Cerebellar cortex (tissue), 1 donor: ENCODE measurements around the gene JCAD.

Experiments used
- DNase-seq: peaks from one replicate; pipeline ENCODE4 v3.0.0-alpha.2; 2015; ENCODE audit warnings: low spot score

The JCAD gene

DNA sequence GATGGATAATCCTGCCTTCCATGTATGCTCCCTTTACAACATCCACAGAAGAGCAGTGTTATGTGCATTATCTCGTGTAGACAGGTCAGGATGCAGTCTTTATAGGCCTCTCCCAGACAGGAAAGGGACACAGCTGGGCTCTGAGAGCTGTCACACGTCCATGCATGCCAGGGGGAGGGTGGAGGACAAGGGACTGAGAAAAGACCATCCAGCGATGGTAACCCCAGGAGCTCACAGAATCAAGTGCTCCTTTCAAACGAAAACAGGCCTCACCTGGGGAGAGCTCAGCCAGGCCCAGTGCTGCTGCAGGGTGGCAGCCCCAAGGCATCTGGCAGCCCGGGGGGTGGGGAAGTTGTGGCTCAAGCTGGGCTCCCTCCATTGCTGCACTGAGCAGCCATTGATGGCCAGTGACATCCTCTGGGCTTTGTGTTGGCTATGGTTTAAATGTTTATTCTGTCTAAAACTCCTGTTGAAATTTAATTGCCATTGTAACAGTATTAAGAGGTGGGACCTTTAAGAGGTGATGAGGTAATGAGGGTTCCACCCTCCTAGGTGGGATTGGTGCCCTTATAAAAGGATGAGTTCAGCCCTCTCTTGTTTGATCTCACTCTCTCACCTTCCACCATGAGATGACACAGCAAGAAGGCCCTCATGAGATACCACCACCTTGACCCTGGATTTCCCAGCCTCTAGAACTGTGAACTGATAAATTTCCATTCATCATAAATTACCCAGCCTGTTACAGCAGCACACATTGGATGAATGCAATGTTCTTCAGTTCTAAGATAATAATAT lies 15.7 kb downstream of the JCAD start:
- no peak for DNase-seq

GRCh38 chr10:30042820-30043219 lies 16.6 kb downstream of the JCAD start:
- DNase-seq: no peak

- DNase-seq: no peak
These were observed 17.9 kb downstream of the JCAD start for GRCh38 chr10:30041196-30042105.

- no peak for DNase-seq
These were observed 18.8 kb downstream of the JCAD start for GRCh38 chr10:30040597-30040996.

GRCh38 chr10:30039988-30040387 lies 19.4 kb downstream of the JCAD start:
- DNase-seq: no peak

- no peak for DNase-seq
These were observed 19.8 kb downstream of the JCAD start for GRCh38 chr10:30039567-30039966.

DNA sequence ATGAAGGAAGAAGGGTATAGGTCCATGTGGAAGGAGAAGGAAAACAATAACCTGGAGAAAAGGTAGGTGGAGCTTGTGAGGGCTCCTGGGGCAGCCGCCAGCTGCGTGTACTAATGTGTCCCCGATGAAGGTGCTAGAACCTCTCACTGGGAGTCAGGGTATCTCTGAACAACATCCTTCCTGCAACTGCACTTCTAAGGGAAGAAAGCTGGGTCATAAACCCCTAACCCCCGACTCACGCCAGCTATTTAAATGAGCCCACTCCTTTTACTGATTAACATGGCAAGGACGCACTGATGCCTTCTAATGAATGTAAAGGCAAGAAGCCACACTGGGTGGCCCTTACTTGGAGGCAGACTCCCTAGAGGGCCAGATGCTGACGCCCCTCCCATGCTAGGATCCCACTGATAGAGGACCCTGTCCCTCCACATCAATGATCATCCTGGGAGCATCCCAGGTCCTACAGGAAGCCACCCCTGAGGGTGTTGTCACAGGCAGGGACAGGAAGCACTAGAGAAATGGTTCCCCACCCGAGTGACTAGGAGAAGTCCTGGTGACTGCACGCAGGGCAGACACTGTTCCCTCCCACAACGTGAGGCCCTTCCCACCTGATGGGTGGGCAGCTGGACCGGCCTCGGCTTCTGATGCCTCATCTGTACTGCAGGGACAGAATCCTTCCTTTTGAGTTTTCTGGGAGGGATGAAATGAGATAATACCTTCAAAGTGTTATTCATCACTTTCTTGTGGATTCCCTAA lies 20.4 kb downstream of the JCAD start:
- DNase-seq: no peak

DNA sequence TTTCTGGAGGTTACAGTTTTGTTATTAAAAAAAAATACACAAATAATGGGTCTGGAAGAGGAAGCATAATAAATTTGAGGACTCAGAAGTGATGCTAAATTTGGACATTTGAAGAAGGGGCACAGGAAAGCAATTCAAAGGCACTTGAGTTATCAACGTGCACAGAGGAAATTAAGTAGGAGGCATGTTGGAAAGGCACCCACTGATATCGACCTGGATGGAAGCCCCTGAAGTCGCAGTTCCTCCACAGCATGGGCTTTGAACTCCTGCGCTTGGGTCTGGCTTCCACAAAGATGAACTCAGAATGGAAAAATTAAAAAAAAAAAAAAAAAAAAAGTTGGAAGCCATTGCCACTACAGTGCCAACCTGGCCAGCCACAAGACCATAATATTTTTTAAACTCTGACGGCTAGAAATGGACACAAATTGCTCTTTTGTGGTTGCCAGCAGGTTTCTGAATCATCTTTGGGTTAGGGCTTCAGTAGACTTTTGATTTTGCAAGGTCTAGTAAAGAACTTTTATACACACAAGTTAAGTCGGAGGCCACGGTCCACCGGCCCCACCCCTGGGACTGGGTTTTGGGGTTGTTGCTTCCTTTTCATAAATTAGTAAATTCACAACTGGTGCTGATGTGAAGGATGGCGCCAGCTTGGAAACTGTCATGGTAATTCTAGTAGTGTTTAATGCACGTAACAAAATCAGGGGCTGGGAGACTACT lies 21.6 kb downstream of the JCAD start:
- DNase-seq: no peak

GRCh38 chr10:30036811-30037210 lies 22.6 kb downstream of the JCAD start:
- no peak for DNase-seq

DNA sequence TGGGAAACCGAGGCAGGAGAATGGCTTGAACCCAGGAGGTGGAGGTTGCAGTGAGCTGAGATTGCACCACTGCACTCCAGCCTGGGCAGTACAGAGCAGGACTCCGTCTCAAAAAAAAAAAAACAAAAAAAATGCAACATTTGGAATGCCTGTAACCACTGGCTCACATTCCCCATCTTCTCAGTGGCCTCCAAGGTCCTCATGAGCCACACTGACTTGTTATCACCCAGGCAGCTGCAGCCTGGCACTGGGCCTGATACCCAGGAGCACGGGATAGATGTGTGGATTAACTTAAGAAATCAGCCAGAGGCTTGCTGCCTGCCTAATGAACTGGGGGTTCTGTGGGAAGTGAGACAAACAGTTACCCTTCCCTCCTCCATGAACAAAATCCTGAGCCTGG lies 23.0 kb downstream of the JCAD start:
- DNase-seq: no peak

DNA sequence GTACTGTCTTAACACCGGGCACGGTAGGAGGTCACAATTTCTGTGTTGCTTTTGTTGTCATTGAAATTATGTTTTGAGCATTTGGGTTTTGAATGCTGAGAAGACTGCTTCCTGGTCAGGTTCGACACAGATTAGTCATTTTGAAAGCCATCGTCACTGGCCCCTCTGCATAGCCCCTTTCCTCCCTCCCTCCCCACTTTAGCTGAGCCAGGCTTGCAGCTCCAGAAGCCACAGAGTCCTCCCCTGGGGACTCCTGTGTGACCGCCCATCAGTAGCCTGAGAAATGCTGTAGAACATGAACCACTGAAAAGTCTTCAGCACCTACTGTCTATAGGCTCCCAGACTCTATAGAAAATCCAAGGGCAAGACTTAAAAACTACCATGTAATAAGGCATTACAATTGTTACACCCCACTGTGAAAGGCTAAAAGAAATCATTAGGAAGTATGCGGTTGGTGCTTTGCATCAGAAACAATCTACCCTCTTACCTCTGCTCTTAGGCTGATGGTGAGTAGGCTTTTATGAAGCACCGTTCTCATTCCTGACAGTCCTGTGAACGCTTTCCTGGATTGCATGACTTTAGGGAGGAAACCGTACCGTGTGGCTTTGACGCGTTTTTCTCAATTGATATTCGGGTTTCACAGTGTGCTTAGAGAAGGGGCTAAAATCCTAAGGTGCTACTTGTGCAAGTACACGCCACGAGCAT lies 24.8 kb downstream of the JCAD start:
- no peak for DNase-seq

GRCh38 chr10:30032125-30032524 lies 27.3 kb downstream of the JCAD start:
- no peak for DNase-seq

- DNase-seq: no peak
These were observed 29.5 kb downstream of the JCAD start for GRCh38 chr10:30029872-30030256.

GRCh38 chr10:30029164-30029871 lies 30.1 kb downstream of the JCAD start:
- no peak for DNase-seq

- DNase-seq: no peak
These were observed 30.7 kb downstream of the JCAD start for GRCh38 chr10:30028738-30029030.

DNA sequence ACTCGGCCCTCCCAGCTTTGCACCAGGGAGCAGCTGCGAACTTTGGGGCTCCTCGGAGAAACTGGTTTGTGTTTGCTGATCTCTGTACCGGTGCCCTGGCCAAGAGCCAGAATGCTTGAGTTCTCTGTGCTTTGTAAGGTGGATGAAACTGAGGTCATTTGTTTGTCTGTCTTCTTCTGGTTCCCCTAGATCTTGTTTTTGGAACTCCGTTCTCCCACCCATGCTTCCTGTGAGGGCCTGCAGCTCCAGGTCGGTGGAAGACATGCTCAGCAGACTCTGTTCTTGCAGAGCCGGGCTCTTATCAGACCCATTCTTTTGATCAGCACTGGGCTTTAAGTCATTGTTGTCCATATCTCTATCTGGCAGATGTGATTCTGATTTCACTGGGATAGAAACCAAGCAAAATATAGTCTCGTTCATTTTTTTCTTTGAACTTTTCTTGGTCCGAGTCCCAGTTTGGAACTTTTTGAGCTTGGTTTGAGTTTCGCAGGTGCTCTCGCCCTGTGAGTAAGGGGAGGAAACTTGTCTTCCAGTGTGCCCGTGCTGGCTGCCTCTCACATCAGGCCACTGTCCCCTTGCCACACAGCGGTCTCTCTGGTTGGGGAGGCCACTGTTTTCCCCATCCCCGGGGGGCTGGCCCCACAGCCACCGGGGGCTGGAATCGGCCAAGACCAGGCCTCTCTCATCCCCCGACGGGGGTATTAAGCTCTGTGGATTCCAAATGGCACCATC lies 31.2 kb downstream of the JCAD start:
- no peak for DNase-seq

- DNase-seq: no peak
These were observed 32.1 kb downstream of the JCAD start for GRCh38 chr10:30027057-30028005.

DNA sequence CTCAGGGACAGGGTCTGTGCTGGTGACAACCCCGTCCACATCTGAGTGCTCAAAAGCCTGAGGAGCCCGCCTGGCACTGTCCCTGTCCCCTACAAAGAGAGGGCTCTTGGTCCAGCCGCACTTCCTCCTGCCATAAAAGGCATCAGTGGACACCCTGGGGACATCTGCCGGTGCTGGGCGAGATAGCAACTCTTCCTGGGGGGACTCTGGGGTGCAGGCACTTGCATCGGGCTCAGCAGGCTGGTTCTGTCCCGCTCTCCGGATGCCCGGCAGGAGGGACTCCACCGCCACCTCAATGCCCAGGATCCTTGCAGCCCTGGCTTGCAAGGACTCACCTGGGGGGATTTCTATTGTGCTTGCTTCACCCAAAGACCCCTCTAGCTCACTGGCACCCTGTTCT lies 32.8 kb downstream of the JCAD start:
- DNase-seq: no peak

DNA sequence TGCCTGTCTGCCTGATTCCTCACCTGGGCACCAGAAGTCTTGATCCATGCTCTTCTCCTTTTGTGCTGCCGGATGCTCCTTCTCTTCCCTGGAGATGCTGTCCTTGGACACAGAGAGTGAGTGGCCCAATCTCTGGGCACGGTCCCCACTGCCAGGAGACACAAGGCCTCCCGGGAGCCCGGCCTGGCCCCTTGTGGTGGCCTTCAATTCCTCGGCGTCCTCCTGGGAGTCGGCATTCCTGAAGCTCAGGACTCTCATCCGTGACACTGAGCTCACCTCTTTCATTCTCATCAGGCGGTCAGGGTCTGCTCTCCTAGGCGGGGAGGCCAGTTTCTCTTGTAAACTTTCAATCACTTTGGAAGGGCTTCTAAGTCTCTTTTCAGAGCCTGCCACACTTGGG lies 33.3 kb downstream of the JCAD start:
- DNase-seq: no peak
